Keratinocyte (primary cell): ENCODE measurements around the gene NRF1. TPM values are rescaled to one million over a fixed set of nuclear protein-coding genes. Genes with fewer than 3 reads are reported as not detected.

Source experiments
- DNase-seq: peaks from one replicate; pipeline ENCODE4 v3.0.0-alpha.2; 2011; ENCODE audit warnings: low read depth, missing footprints, low spot score
- FAIRE-seq: peaks from 2 replicates; lab custom pipeline; 2011; peaks lifted over from hg19 to GRCh38; lab: Jason Lieb, UNC
- H2AFZ ChIP-seq: 2 replicates; pipeline ENCODE4 v1.6.0; 2012; ENCODE audit warnings: low read length, control low read depth, inconsistent platforms; ENCODE audit not compliant: control insufficient read depth
- H3K27ac ChIP-seq: 2 replicates; pipeline ENCODE4 v1.5.1; 2011; ENCODE audit warnings: low read length; ENCODE audit not compliant: control insufficient read depth, insufficient read depth
- H3K27me3 ChIP-seq: 3 replicates; pipeline ENCODE4 v1.6.0; 2011; ENCODE audit warnings: low read length; ENCODE audit not compliant: control insufficient read depth, insufficient read depth; ENCODE audit errors: extremely low read depth
- H3K36me3 ChIP-seq, 2 experiments: 2 replicates in 1 of 2; 3 replicates in 1 of 2; pipeline ENCODE4 v1.5.1; 2011; ENCODE audit warnings: low read length in 2 of 2, mild to moderate bottlenecking in 1 of 2; ENCODE audit not compliant: control insufficient read depth in 2 of 2, insufficient read depth in 2 of 2; ENCODE audit errors: extremely low read depth in 1 of 2
- H3K4me1 ChIP-seq: 3 replicates; pipeline ENCODE4 v1.5.1; 2011; ENCODE audit warnings: low read length; ENCODE audit not compliant: control insufficient read depth, insufficient read depth; ENCODE audit errors: extremely low read depth
- H3K4me2 ChIP-seq: 3 replicates; pipeline ENCODE4 v1.6.0; 2011; ENCODE audit warnings: low read depth, low read length; ENCODE audit not compliant: control insufficient read depth, insufficient read depth; ENCODE audit errors: extremely low read depth
- H3K4me3 ChIP-seq, 3 experiments: fragments of 200-600 bp in 1 of 3; sonication (generic) in 1 of 3; 2 replicates in 2 of 3; 3 replicates in 1 of 3; pipeline ENCODE4 v1.5.1; 2011 to 2016; ENCODE audit warnings: low read length in 3 of 3, mild to moderate bottlenecking in 3 of 3, control low read depth in 2 of 3, inconsistent platforms in 1 of 3, low read depth in 1 of 3, mixed read lengths in 1 of 3, mixed run types in 1 of 3, moderate library complexity in 1 of 3; ENCODE audit not compliant: control insufficient read depth in 2 of 3, insufficient read depth in 2 of 3; ENCODE audit errors: extremely low read depth in 1 of 3
- H3K79me2 ChIP-seq: 2 replicates; pipeline ENCODE4 v1.6.0; 2012; ENCODE audit warnings: low read length; ENCODE audit not compliant: control insufficient read depth, insufficient read depth
- H3K9ac ChIP-seq: 3 replicates; pipeline ENCODE4 v1.6.0; 2011; ENCODE audit warnings: low read length; ENCODE audit not compliant: control insufficient read depth, insufficient read depth; ENCODE audit errors: extremely low read depth
- H3K9me1 ChIP-seq: 3 replicates; pipeline ENCODE4 v1.6.0; 2011; ENCODE audit warnings: low read length; ENCODE audit not compliant: control insufficient read depth, insufficient read depth; ENCODE audit errors: extremely low read depth
- H3K9me3 ChIP-seq: 2 replicates; pipeline ENCODE4 v1.5.1; 2012; ENCODE audit warnings: low read depth, low read length; ENCODE audit not compliant: control insufficient read depth
- H4K20me1 ChIP-seq: 3 replicates; pipeline ENCODE4 v1.6.0; 2011; ENCODE audit warnings: low read length; ENCODE audit not compliant: control insufficient read depth, insufficient read depth; ENCODE audit errors: extremely low read depth
- CTCF ChIP-seq, 3 experiments: IDR thresholded peaks in 1 of 3; conservative IDR thresholded peaks in 1 of 3; optimal IDR thresholded peaks in 1 of 3; 2 replicates in 2 of 3; 3 replicates in 1 of 3; pipeline versions ENCODE3 to v1.5.1; 2011; ENCODE audit warnings: low read length in 3 of 3, mild to moderate bottlenecking in 3 of 3, moderate library complexity in 2 of 3, control low read depth in 1 of 3, inconsistent platforms in 1 of 3; ENCODE audit not compliant: insufficient read depth in 2 of 3; ENCODE audit errors: extremely low read depth in 1 of 3
- EZH2 ChIP-seq: IDR thresholded peaks from one replicate; pipeline ENCODE4 v1.6.1; 2012; ENCODE audit warnings: inconsistent platforms, mild to moderate bottlenecking, low read length, moderate library complexity
- dilution Hi-C: fragments of 300-500 bp; cut with MboI; formaldehyde crosslinking; loops from one replicate; pipeline ENCODE4 v1.7.0; 2020; ENCODE audit warnings: low sequenced_read_pairs; ENCODE audit not compliant: extremely low pct_ligation_motif_present
- polyA plus RNA-seq, 5 experiments: library from polyadenylated mRNA; depleted of rRNA in 3 of 5; stranded (reverse) in 3 of 5; stranded (forward) in 1 of 5; unstranded in 1 of 5; fragments of >200 nt; gene quantifications; 1 replicate in 1 of 5; 2 replicates in 3 of 5; 3 replicates in 1 of 5; pipeline versions ENCODE4 v1.2.1 to v1.2.3, GENCODE V29; 2011 to 2012; ENCODE audit warnings: missing spikeins in 2 of 5, low read depth in 1 of 5, low replicate concordance in 1 of 5

NRF1 gene
- polyA plus RNA-seq, 1 donor (not counting 4 experiments of a cell fraction or from before 2014, with no cell fraction given), result 12.6 TPM

GRCh38 chr7:129800901-129801300, 189.4 kb downstream of the NRF1 start:
- no peak overlapping the region for H3K9ac ChIP-seq
- H3K79me2 ChIP-seq, result no peaks in the 10 kb centered on the region
- H4K20me1 ChIP-seq, result no peaks in the 10 kb centered on the region
- no peak overlapping the region for H3K27ac ChIP-seq
- no peak for TF ChIP-seq CTCF (optimal IDR thresholded peaks at IDR 0.05 in 1 of 3, IDR thresholded peaks at IDR 0.05 in 1 of 3, conservative IDR thresholded peaks at IDR 0.05 in 1 of 3; ENCODE audit: extremely low read depth in 1 of 3, insufficient read depth in 2 of 3, low read length in 3 of 3)
- no peak for TF ChIP-seq EZH2
- H3K4me2 ChIP-seq, result no peak overlapping the region
- no peak for DNase-seq
- no peaks in the 10 kb centered on the region for H3K36me3 ChIP-seq
- no peaks in the 10 kb centered on the region for H3K9me1 ChIP-seq
- FAIRE-seq, result no peak
- no peaks in the 10 kb centered on the region for H3K4me1 ChIP-seq
- no peak overlapping the region for H3K4me3 ChIP-seq
- no peaks in the 10 kb centered on the region for H3K27me3 ChIP-seq
- dilution Hi-C loops, result no loop called here
- H2AFZ ChIP-seq, result no peak overlapping the region
- H3K9me3 ChIP-seq, result no peaks in the 10 kb centered on the region

GRCh38 chr7:129801882-129802281, 190.4 kb downstream of the NRF1 start:
- Histone ChIP-seq H2AFZ (no peak overlapping the region), H3K27me3 (no peaks in the 10 kb centered on the region), H4K20me1 (no peaks in the 10 kb centered on the region), H3K4me3 (no peak overlapping the region), H3K9me1 (no peaks in the 10 kb centered on the region), H3K79me2 (no peaks in the 10 kb centered on the region), H3K4me2 (no peak overlapping the region), H3K9ac (no peak overlapping the region), H3K27ac (no peak overlapping the region), H3K36me3 (no peaks in the 10 kb centered on the region), H3K9me3 (no peaks in the 10 kb centered on the region), H3K4me1 (no peaks in the 10 kb centered on the region)
- dilution Hi-C loops, result no loop called here
- no peak for FAIRE-seq
- DNase-seq, result no peak
- TF ChIP-seq CTCF (optimal IDR thresholded peaks at IDR 0.05 in 1 of 3, IDR thresholded peaks at IDR 0.05 in 1 of 3, conservative IDR thresholded peaks at IDR 0.05 in 1 of 3; ENCODE audit: extremely low read depth in 1 of 3, insufficient read depth in 2 of 3, low read length in 3 of 3) (no peak), EZH2 (no peak)
